ENCODE measurements around the gene TAF6.

DNA sequence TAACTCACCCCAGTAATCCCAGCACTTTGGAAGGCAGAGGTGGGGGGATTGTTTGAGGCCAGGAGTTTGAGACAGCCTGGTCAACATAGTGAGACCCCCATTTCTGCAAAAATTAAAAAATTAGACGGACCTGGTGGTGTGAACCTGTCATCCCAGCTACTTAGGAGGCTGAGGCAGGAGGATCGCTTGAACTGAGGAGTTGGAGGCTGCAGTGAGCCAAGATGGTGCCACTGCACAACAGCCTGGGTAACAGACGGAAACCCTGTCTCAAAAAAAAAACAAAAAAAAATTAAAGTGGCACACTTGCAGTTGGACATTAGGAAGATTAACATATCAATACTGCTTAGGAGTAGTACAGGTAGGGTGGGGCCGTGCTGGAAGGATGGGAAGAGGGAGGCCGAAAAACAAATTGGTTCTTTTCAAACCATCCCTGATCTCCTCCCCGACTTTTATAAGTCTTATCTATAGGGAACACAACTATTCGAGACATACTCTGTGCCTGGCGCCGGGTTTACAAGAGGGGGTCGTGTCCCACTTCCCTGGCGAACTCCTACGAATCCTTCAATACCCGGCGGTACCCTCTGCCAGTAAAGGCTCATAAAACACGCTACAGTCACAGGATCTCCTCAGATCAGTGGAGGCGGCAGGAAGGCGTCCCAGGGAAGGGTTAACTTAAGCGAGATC is 628 bp downstream of the TAF6 start:
- TF ChIP-seq, protein P1, sequence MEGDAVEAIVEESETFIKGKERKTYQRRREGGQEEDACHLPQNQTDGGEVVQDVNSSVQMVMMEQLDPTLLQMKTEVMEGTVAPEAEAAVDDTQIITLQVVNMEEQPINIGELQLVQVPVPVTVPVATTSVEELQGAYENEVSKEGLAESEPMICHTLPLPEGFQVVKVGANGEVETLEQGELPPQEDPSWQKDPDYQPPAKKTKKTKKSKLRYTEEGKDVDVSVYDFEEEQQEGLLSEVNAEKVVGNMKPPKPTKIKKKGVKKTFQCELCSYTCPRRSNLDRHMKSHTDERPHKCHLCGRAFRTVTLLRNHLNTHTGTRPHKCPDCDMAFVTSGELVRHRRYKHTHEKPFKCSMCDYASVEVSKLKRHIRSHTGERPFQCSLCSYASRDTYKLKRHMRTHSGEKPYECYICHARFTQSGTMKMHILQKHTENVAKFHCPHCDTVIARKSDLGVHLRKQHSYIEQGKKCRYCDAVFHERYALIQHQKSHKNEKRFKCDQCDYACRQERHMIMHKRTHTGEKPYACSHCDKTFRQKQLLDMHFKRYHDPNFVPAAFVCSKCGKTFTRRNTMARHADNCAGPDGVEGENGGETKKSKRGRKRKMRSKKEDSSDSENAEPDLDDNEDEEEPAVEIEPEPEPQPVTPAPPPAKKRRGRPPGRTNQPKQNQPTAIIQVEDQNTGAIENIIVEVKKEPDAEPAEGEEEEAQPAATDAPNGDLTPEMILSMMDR (IDR thresholded peaks at IDR 0.05; ENCODE audit: insufficient read depth, low read length, poor library complexity, severe bottlenecking) = no peak
- no peak for TF ChIP-seq EZH2phosphoT487 (conservative IDR thresholded peaks at IDR 0.05; ENCODE audit: low read length)
